Mammary epithelial cell (primary cell): Measurements from ENCODE around the gene ANKS1B.

Experiments used
- EZH2 ChIP-seq: IDR thresholded peaks from 2 replicates; pipeline ENCODE4 v1.6.1; 2012; ENCODE audit warnings: low read length, inconsistent platforms, borderline replicate concordance
- TF ChIP-seq, protein P1 (sequence below), 2 donors: IDR thresholded peaks in 1 of 2; conservative IDR thresholded peaks in 1 of 2; 2 replicates each; pipeline ENCODE4 v1.5.1; 2011 to 2012; ENCODE audit warnings: inconsistent platforms in 2 of 2, low read length in 2 of 2, mild to moderate bottlenecking in 2 of 2, control low read depth in 1 of 2, low read depth in 1 of 2; ENCODE audit not compliant: insufficient read depth in 1 of 2; ENCODE audit errors: extremely low read depth in 1 of 2

GRCh38 chr12:98750511-98750910 is 1234.2 kb downstream of the ANKS1B start:
- TF ChIP-seq, protein P1, sequence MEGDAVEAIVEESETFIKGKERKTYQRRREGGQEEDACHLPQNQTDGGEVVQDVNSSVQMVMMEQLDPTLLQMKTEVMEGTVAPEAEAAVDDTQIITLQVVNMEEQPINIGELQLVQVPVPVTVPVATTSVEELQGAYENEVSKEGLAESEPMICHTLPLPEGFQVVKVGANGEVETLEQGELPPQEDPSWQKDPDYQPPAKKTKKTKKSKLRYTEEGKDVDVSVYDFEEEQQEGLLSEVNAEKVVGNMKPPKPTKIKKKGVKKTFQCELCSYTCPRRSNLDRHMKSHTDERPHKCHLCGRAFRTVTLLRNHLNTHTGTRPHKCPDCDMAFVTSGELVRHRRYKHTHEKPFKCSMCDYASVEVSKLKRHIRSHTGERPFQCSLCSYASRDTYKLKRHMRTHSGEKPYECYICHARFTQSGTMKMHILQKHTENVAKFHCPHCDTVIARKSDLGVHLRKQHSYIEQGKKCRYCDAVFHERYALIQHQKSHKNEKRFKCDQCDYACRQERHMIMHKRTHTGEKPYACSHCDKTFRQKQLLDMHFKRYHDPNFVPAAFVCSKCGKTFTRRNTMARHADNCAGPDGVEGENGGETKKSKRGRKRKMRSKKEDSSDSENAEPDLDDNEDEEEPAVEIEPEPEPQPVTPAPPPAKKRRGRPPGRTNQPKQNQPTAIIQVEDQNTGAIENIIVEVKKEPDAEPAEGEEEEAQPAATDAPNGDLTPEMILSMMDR (conservative IDR thresholded peaks at IDR 0.05 in 1 of 2, IDR thresholded peaks at IDR 0.05 in 1 of 2; ENCODE audit: extremely low read depth in 1 of 2, insufficient read depth in 1 of 2, low read depth in 1 of 2, low read length in 2 of 2): no peak
- no peak for TF ChIP-seq EZH2
